PFSK-1 (cell line): ENCODE measurements around the gene FKBP8.

Experiments
- POLR2AphosphoS5 ChIP-seq: IDR thresholded peaks from 2 replicates; pipeline ENCODE4 v1.6.1; 2012; ENCODE audit warnings: low read depth, mild to moderate bottlenecking, control low read depth, low read length, moderate library complexity
- TAF1 ChIP-seq: IDR thresholded peaks from 2 replicates; pipeline ENCODE4 v1.6.1; 2012; ENCODE audit warnings: low read length, control low read depth, borderline replicate concordance; ENCODE audit not compliant: insufficient read depth

- no peak for TF ChIP-seq TAF1
- TF ChIP-seq POLR2AphosphoS5, result no peak
Measured at GRCh38 chr19:18520848-18521691, 22.3 kb downstream of the FKBP8 start.
